ENCODE results near the gene PTGES2.

Gene PTGES2

GRCh38 chr9:128146591-128147120 is 19.1 kb upstream of the PTGES2 start:
- Histone ChIP-seq H3K4me3 (ENCODE audit: low read depth in 1 of 5, low read length in 5 of 5) (no peak overlapping the region), H3K36me3 (ENCODE audit: control insufficient read depth in 5 of 5, insufficient read depth in 5 of 5, low read length in 5 of 5) (no peaks in the 10 kb centered on the region), H3K9ac (ENCODE audit: low read length in 5 of 5) (no peak overlapping the region), H3K4me1 (ENCODE audit: control insufficient read depth in 5 of 5, insufficient read depth in 5 of 5, low read length in 5 of 5) (peaks cover 0 to 16% (median 0%) of the 10 kb centered on the region in 5 donors), H3K9me3 (ENCODE audit: control insufficient read depth in 5 of 5, low read length in 5 of 5) (no peaks in the 10 kb centered on the region), H3K27ac (ENCODE audit: low read depth, low read length) (no peak overlapping the region), H3K27me3 (ENCODE audit: control insufficient read depth in 5 of 5, insufficient read depth in 4 of 5, low read length in 5 of 5) (peaks cover 0 to 4% (median 0%) of the 10 kb centered on the region in 5 donors)

DNA sequence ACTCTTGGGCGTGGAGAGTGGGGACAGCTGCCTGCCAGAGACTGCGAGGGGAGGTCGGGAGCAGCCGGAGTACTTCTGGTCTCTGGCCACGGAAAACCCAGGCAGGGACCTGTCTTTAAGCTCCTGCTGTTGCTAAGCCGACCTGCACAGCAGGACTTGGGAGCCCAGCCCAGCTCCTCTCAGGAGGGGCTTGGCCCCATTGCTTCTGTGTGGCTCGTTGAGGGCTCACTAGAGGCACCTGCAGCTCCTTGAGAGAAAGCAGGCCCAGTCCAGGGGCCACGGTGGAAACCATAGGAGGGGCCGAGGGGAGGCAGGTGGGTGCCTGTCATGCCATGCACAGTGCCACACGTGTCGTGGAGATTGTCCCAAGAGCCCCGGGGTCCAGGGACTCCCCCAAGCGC is 18.4 kb upstream of the PTGES2 start:
- peaks cover 0 to 4% (median 0%) of the 10 kb centered on the region in 5 donors for H3K27me3 ChIP-seq (ENCODE audit: control insufficient read depth in 5 of 5, insufficient read depth in 4 of 5, low read length in 5 of 5)
- H3K27ac ChIP-seq (ENCODE audit: low read depth, low read length) = no peak overlapping the region
- no peaks in the 10 kb centered on the region for H3K36me3 ChIP-seq (ENCODE audit: control insufficient read depth in 5 of 5, insufficient read depth in 5 of 5, low read length in 5 of 5)
- H3K4me1 ChIP-seq (ENCODE audit: control insufficient read depth in 5 of 5, insufficient read depth in 5 of 5, low read length in 5 of 5) = peaks cover 0 to 16% (median 0%) of the 10 kb centered on the region in 5 donors
- no peak overlapping the region for H3K9ac ChIP-seq (ENCODE audit: low read length in 5 of 5)
- no peaks in the 10 kb centered on the region for H3K9me3 ChIP-seq (ENCODE audit: control insufficient read depth in 5 of 5, low read length in 5 of 5)
- no peak overlapping the region for H3K4me3 ChIP-seq (ENCODE audit: low read depth in 1 of 5, low read length in 5 of 5)

- no peaks in the 10 kb centered on the region for H3K9me3 ChIP-seq (ENCODE audit: control insufficient read depth in 5 of 5, low read length in 5 of 5)
- H3K27ac ChIP-seq (ENCODE audit: low read depth, low read length) = no peak overlapping the region
Observed at GRCh38 chr9:128145536-128145935, 18.0 kb upstream of the PTGES2 start.

DNA sequence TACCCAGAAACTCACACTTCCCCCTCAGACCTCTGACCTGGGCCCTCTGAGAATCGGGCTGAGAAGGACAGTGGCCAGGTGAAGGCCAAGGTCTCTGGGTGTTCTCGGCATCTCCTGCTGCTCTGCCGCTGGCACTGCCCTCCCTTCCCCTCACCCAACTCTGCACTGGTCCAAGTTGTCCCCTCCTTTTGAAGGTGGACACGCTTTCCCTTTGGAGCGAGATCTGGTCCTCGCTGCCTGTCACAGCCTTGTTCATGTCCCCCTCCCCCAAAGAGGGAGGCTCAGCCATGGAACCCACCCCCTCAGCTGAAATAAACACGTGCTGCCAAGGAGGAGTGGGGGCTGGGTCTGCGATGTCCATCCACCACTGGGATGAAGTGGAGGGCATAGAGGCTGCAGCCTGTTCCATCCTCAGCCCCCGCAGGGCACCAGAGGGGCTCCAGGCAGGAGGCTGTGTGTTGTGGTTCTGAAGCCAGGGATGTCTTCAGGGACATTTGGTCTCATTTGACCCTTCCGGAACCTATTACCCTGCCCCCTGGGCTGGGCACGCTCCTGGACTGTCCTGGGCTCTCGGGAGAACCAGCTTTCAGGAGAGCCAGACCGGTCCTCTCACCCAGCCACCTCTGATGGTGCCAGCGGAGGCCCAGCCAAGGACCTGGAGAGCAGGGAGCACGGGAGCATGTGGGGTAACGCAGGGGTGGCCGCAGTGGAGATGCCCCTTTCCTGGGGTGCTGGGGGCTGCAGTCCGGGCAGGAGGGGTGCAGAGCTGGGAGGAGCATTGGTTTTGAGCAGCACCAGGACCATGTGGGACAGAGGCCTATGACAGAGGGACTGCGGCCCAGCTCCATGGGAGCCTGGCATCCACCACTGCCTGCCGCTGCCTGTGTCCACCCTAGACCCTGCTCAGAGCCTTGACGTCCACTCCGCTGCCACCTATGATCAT is 17.0 kb upstream of the PTGES2 start:
- H3K27me3 ChIP-seq (ENCODE audit: control insufficient read depth in 5 of 5, insufficient read depth in 4 of 5, low read length in 5 of 5) = peaks cover 0 to 6% (median 0%) of the 10 kb centered on the region in 5 donors
- H3K9ac ChIP-seq (ENCODE audit: low read length in 5 of 5) = no peak overlapping the region
- no peak overlapping the region for H3K27ac ChIP-seq (ENCODE audit: low read depth, low read length)
- peaks cover 0 to 16% (median 0%) of the 10 kb centered on the region in 5 donors for H3K4me1 ChIP-seq (ENCODE audit: control insufficient read depth in 5 of 5, insufficient read depth in 5 of 5, low read length in 5 of 5)
- H3K36me3 ChIP-seq (ENCODE audit: control insufficient read depth in 5 of 5, insufficient read depth in 5 of 5, low read length in 5 of 5) = no peaks in the 10 kb centered on the region
- H3K9me3 ChIP-seq (ENCODE audit: control insufficient read depth in 5 of 5, low read length in 5 of 5) = no peaks in the 10 kb centered on the region
- H3K4me3 ChIP-seq (ENCODE audit: low read depth in 1 of 5, low read length in 5 of 5) = no peak overlapping the region

More at GRCh38 chr9:128145536-128145935, 18.0 kb upstream of the PTGES2 start:
- H3K27me3 ChIP-seq (ENCODE audit: control insufficient read depth in 5 of 5, insufficient read depth in 4 of 5, low read length in 5 of 5) = peaks cover 0 to 1% (median 0%) of the 10 kb centered on the region in 5 donors
- H3K4me3 ChIP-seq (ENCODE audit: low read depth in 1 of 5, low read length in 5 of 5) = no peak overlapping the region
- H3K4me1 ChIP-seq (ENCODE audit: control insufficient read depth in 5 of 5, insufficient read depth in 5 of 5, low read length in 5 of 5) = peaks cover 0 to 16% (median 0%) of the 10 kb centered on the region in 5 donors
- no peaks in the 10 kb centered on the region for H3K36me3 ChIP-seq (ENCODE audit: control insufficient read depth in 5 of 5, insufficient read depth in 5 of 5, low read length in 5 of 5)
- H3K9ac ChIP-seq (ENCODE audit: low read length in 5 of 5) = no peak overlapping the region

DNA sequence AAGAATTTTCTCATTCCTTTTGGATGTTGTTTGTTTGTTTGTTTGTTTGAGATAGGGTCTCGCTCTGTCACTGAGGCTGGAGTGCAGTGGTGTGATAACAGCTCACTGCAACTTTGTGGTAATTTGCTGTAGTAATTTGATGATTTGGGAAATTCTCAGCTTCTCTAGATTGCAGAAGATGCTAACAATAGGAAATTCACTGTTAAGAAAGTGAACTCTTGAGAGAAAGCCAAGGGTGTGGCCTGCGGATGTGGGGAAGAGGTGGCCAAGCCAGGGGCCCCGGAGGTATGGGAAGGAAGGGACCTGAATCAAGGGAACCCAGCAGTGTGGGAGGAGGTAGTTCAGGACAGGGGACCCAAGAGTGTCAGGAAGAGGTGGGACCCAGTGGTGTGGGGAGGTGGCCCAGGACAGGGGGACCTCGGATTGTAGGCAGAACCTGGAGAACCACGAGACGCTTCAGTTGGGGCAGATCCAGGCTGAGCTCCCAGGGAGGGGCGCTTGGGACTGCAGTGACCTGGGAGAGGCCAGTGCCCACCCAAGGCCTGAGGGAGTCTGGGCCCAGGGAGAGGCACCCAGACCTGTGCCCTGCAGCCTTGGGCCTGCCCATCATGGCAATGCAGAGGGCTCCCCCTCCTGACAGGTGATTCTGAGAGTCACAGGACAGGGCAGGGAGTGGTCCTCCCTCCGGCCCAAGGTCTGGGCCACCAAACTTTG is 16.2 kb upstream of the PTGES2 start:
- no peaks in the 10 kb centered on the region for H3K36me3 ChIP-seq (ENCODE audit: control insufficient read depth in 5 of 5, insufficient read depth in 5 of 5, low read length in 5 of 5)
- H3K9ac ChIP-seq (ENCODE audit: low read length in 5 of 5) = no peak overlapping the region
- H3K4me3 ChIP-seq (ENCODE audit: low read depth in 1 of 5, low read length in 5 of 5) = no peak overlapping the region
- H3K27ac ChIP-seq (ENCODE audit: low read depth, low read length) = no peak overlapping the region
- H3K27me3 ChIP-seq (ENCODE audit: control insufficient read depth in 5 of 5, insufficient read depth in 4 of 5, low read length in 5 of 5) = peaks cover 0 to 6% (median 0%) of the 10 kb centered on the region in 5 donors
- H3K4me1 ChIP-seq (ENCODE audit: control insufficient read depth in 5 of 5, insufficient read depth in 5 of 5, low read length in 5 of 5) = peaks cover 0 to 16% (median 0%) of the 10 kb centered on the region in 5 donors
- no peaks in the 10 kb centered on the region for H3K9me3 ChIP-seq (ENCODE audit: control insufficient read depth in 5 of 5, low read length in 5 of 5)

- Histone ChIP-seq H3K9me3 (ENCODE audit: control insufficient read depth in 5 of 5, low read length in 5 of 5) (no peaks in the 10 kb centered on the region), H3K27me3 (ENCODE audit: control insufficient read depth in 5 of 5, insufficient read depth in 4 of 5, low read length in 5 of 5) (peaks cover 0 to 6% (median 0%) of the 10 kb centered on the region in 5 donors), H3K9ac (ENCODE audit: low read length in 5 of 5) (no peak overlapping the region), H3K4me3 (ENCODE audit: low read depth in 1 of 5, low read length in 5 of 5) (no peak overlapping the region), H3K4me1 (ENCODE audit: control insufficient read depth in 5 of 5, insufficient read depth in 5 of 5, low read length in 5 of 5) (peaks cover 0 to 16% (median 0%) of the 10 kb centered on the region in 5 donors), H3K36me3 (ENCODE audit: control insufficient read depth in 5 of 5, insufficient read depth in 5 of 5, low read length in 5 of 5) (no peaks in the 10 kb centered on the region), H3K27ac (ENCODE audit: low read depth, low read length) (no peak overlapping the region)
Observed at GRCh38 chr9:128142596-128142995, 15.1 kb upstream of the PTGES2 start.

- no peaks in the 10 kb centered on the region for H3K9me3 ChIP-seq (ENCODE audit: control insufficient read depth in 5 of 5, low read length in 5 of 5)
- H3K27ac ChIP-seq (ENCODE audit: low read depth, low read length) = no peak overlapping the region
- peaks cover 0 to 6% (median 0%) of the 10 kb centered on the region in 5 donors for H3K27me3 ChIP-seq (ENCODE audit: control insufficient read depth in 5 of 5, insufficient read depth in 4 of 5, low read length in 5 of 5)
- no peaks in the 10 kb centered on the region for H3K36me3 ChIP-seq (ENCODE audit: control insufficient read depth in 5 of 5, insufficient read depth in 5 of 5, low read length in 5 of 5)
- H3K9ac ChIP-seq (ENCODE audit: low read length in 5 of 5) = no peak overlapping the region
- no peak overlapping the region for H3K4me3 ChIP-seq (ENCODE audit: low read depth in 1 of 5, low read length in 5 of 5)
- H3K4me1 ChIP-seq (ENCODE audit: control insufficient read depth in 5 of 5, insufficient read depth in 5 of 5, low read length in 5 of 5) = peaks cover 0 to 16% (median 0%) of the 10 kb centered on the region in 5 donors
Observed at GRCh38 chr9:128142061-128142460, 14.5 kb upstream of the PTGES2 start.

- Histone ChIP-seq H3K4me3 (ENCODE audit: low read depth in 1 of 5, low read length in 5 of 5) (no peak overlapping the region), H3K9ac (ENCODE audit: low read length in 5 of 5) (no peak overlapping the region), H3K9me3 (ENCODE audit: control insufficient read depth in 5 of 5, low read length in 5 of 5) (no peaks in the 10 kb centered on the region), H3K36me3 (ENCODE audit: control insufficient read depth in 5 of 5, insufficient read depth in 5 of 5, low read length in 5 of 5) (no peaks in the 10 kb centered on the region), H3K27me3 (ENCODE audit: control insufficient read depth in 5 of 5, insufficient read depth in 4 of 5, low read length in 5 of 5) (peaks cover 0 to 6% (median 0%) of the 10 kb centered on the region in 5 donors), H3K4me1 (ENCODE audit: control insufficient read depth in 5 of 5, insufficient read depth in 5 of 5, low read length in 5 of 5) (peaks cover 0 to 16% (median 0%) of the 10 kb centered on the region in 5 donors), H3K27ac (ENCODE audit: low read depth, low read length) (no peak overlapping the region)
Observed at GRCh38 chr9:128141604-128142003, 14.1 kb upstream of the PTGES2 start.

DNA sequence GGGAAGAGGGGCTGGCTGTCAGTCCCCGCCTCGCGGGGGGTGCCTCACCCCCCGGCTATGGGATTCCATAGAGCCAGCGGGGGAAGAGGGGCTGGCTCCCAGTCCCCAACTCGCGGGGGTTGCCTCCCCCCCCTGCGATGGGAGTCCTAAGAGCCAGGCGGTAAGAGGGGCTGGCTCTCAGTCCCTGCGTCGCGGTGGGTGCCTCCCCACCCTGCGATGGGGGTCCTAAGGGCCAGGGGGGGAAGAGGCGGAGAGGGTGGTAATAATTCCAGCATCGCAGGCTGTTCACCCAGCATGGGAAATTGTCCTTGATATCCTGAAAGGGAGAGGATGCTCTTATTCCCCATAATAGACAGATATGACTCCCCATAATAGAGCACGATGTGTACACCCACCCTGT is 12.1 kb upstream of the PTGES2 start:
- H3K9ac ChIP-seq (ENCODE audit: low read length in 5 of 5) = no peak overlapping the region
- H3K36me3 ChIP-seq (ENCODE audit: control insufficient read depth in 5 of 5, insufficient read depth in 5 of 5, low read length in 5 of 5) = no peaks in the 10 kb centered on the region
- H3K9me3 ChIP-seq (ENCODE audit: control insufficient read depth in 5 of 5, low read length in 5 of 5) = no peaks in the 10 kb centered on the region
- H3K4me1 ChIP-seq (ENCODE audit: control insufficient read depth in 5 of 5, insufficient read depth in 5 of 5, low read length in 5 of 5) = peaks cover 0 to 16% (median 0%) of the 10 kb centered on the region in 5 donors
- no peak overlapping the region for H3K27ac ChIP-seq (ENCODE audit: low read depth, low read length)
- H3K27me3 ChIP-seq (ENCODE audit: control insufficient read depth in 5 of 5, insufficient read depth in 4 of 5, low read length in 5 of 5) = peaks cover 0 to 6% (median 0%) of the 10 kb centered on the region in 5 donors
- peak overlapping the region in 1 of 5 donors; percentile 35 for H3K4me3 ChIP-seq (ENCODE audit: low read depth in 1 of 5, low read length in 5 of 5)
